Esophagus muscularis mucosa (tissue), 4 donors: ENCODE measurements around the gene UBASH3B.

Experiments used
- CTCF ChIP-seq, 3 experiments: fragments of 200-600 bp in 2 of 3; fragments of 450-650 bp in 1 of 3; sonication (generic) in 2 of 3; IDR thresholded peaks; one replicate each; pipeline ENCODE4 v1.5.1; 2017 to 2019; ENCODE audit warnings: antibody characterized with exemption in 3 of 3, mild to moderate bottlenecking in 2 of 3, moderate library complexity in 1 of 3
- EP300 ChIP-seq: sonication (generic); formaldehyde crosslinking; IDR thresholded peaks from one replicate; pipeline ENCODE4 v1.6.1; 2017; ENCODE audit warnings: antibody characterized with exemption
- POLR2A ChIP-seq: fragments of 450-650 bp; IDR thresholded peaks from one replicate; pipeline ENCODE4 v1.6.1; 2017; ENCODE audit warnings: antibody characterized with exemption, moderate library complexity, mild to moderate bottlenecking, low read depth
- POLR2AphosphoS5 ChIP-seq, 2 donors: sonication (generic); formaldehyde crosslinking; IDR thresholded peaks; one replicate each; pipeline ENCODE4 v1.6.1; 2017; ENCODE audit warnings: antibody characterized with exemption in 2 of 2

- no peak for TF ChIP-seq CTCF (IDR thresholded peaks at IDR 0.05)
- TF ChIP-seq POLR2AphosphoS5 (IDR thresholded peaks at IDR 0.05) = no peak
- TF ChIP-seq POLR2A = no peak
- no peak for TF ChIP-seq EP300
These were observed 77.1 kb downstream of the UBASH3B start for GRCh38 chr11:122732342-122733315.
